Left lung (tissue), 10 donors: ENCODE results near the gene JAZF1. TPM values are rescaled to one million over a fixed set of nuclear protein-coding genes. Genes with fewer than 3 reads are reported as not detected.

Source experiments
- ATAC-seq: fragments of 200-7000 bp; cut with Tn5 transposase; one replicate; pipeline ENCODE4 v1.9.1; 2020; ENCODE audit warnings: moderate library complexity
- DNase-seq, 4 donors: peaks; one replicate each; pipeline ENCODE4 v3.0.0-alpha.2; 2013 to 2020
- H3K27ac ChIP-seq, 2 donors: fragments of 200-600 bp; sonication (generic) in 1 of 2; one replicate each; pipeline versions ENCODE4 v1.5.0 to v1.8.0; 2020 to 2021
- H3K27me3 ChIP-seq, 2 donors: fragments of 200-600 bp; sonication (generic) in 1 of 2; one replicate each; pipeline versions ENCODE4 v1.5.0 to v1.8.0; 2020 to 2021
- H3K36me3 ChIP-seq, 2 donors: fragments of 200-600 bp; sonication (generic) in 1 of 2; one replicate each; pipeline versions ENCODE4 v1.5.0 to v1.8.0; 2020 to 2021
- H3K4me1 ChIP-seq, 2 donors: fragments of 200-600 bp; one replicate each; pipeline ENCODE4 v1.8.0; 2021
- H3K4me3 ChIP-seq, 2 donors: fragments of 200-600 bp; sonication (generic) in 1 of 2; one replicate each; pipeline versions ENCODE4 v1.5.0 to v1.8.0; 2020 to 2021; ENCODE audit warnings: mild to moderate bottlenecking in 1 of 2
- H3K9me3 ChIP-seq, 2 donors: fragments of 200-600 bp; sonication (generic) in 1 of 2; one replicate each; pipeline versions ENCODE4 v1.5.0 to v1.8.0; 2020 to 2021
- CTCF ChIP-seq, 2 donors: fragments of 200-600 bp; sonication (generic) in 1 of 2; IDR thresholded peaks; one replicate each; pipeline versions ENCODE4 v1.5.0 to v1.8.0; 2021; ENCODE audit warnings: antibody characterized with exemption in 2 of 2
- intact Hi-C, 2 donors: fragments of 100-400 bp; cut with DNase I; formaldehyde crosslinking; loops; one replicate each; pipeline versions ENCODE4 v1.11.2 to v1.14.2; 2022
- polyA plus RNA-seq, 6 donors: library from polyadenylated mRNA; unstranded; fragments of 120-200 nt; gene quantifications; one replicate each; pipeline ENCODE4 v1.2.1, GENCODE V29; 2013; ENCODE audit not compliant: insufficient read length in 6 of 6
- total RNA-seq, 2 donors: library from RNA; stranded (reverse); fragmentation: NEBNext Ultra II Directional; extraction: Animal tissue kit (Norgen Biotek cat#: 25700); gene quantifications; one replicate each; pipeline ENCODE4 v1.2.1, GENCODE V29; 2021
- donor health status: DM: no; HTN: yes; CAD: no.
- donor health status: DM: no; HTN: no; CAD: no.

JAZF1 gene
- total and polyA plus RNA-seq, 8 donors, result 11.1 to 18.2 (median 13.8) TPM

DNA sequence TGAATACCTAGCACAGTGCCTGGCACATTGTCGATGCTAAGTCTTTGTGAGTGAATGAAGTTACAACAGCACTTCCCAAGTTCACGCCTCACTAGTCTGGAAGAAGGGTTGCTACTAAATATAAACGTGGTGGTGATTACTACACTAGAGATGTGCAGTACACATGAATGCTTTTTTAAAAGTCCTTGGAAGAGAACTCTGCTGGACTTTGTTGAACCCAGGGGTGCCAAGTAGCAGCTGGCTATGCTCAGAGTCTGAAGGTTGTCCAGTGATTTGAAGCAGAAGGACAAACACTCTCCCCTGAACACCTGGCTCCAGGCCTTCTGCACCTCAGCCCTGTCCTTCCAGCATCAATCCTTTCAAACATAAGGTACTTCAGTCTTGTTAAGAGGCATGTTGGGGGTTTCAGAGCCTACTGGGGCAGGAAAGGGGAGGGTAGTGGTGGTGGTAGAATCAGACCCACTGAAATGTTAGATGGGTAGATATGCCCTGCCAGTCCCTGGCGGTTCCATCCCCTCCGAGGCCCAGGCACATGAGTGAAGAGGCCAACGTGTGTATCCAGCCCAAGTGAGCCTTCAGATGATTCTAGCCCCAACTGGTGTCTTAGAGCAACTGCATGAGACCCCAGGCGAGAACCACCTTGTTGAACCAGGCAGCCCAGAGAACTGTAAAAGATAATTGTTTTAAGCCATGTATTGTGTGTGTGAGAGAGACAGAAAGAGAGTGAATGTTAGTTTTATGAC is 346.2 kb downstream of the JAZF1 start:
- H3K27ac ChIP-seq, result no peak overlapping the region

DNA sequence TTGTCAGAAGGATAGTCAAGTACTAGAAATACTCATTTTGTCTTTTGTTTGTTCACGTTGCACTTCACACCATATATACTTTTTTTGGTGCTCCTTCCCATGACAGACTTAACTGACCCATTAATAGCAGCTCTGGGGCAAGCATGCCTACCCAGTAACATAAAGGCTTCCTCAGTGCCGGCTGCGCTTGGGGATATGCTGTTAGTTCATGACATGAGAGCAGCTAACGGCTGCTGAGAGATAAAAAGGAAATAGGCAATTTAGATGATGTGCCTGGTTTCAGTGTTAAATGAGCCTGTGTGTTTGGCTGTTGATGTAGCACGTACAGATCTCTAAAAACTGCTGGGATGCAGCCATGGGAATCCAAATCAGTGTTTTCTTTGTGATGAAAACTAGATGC is 354.2 kb downstream of the JAZF1 start:
- Histone ChIP-seq H3K27ac (no peak overlapping the region), H3K36me3 (peaks cover 0 to 46% of the 10 kb centered on the region in 2 donors), H3K27me3 (no peaks in the 10 kb centered on the region), H3K9me3 (no peaks in the 10 kb centered on the region), H3K4me3 (no peak overlapping the region), H3K4me1 (no peaks in the 10 kb centered on the region)
- intact Hi-C loops, result no loop called here
- no peak for DNase-seq
- no peak for ATAC-seq
- no peak for TF ChIP-seq CTCF (IDR thresholded peaks at IDR 0.05)

More for the DNA sequence above, 346.2 kb downstream of the JAZF1 start:
- H3K4me1 ChIP-seq, result no peaks in the 10 kb centered on the region
- H3K27me3 ChIP-seq, result no peaks in the 10 kb centered on the region
- H3K4me3 ChIP-seq, result no peak overlapping the region
- intact Hi-C loops, result no loop called here
- ATAC-seq (no peak), DNase-seq (no peak)
- H3K9me3 ChIP-seq, result no peaks in the 10 kb centered on the region
- peaks cover 0 to 36% of the 10 kb centered on the region in 2 donors for H3K36me3 ChIP-seq
- no peak for TF ChIP-seq CTCF (IDR thresholded peaks at IDR 0.05)

DNA sequence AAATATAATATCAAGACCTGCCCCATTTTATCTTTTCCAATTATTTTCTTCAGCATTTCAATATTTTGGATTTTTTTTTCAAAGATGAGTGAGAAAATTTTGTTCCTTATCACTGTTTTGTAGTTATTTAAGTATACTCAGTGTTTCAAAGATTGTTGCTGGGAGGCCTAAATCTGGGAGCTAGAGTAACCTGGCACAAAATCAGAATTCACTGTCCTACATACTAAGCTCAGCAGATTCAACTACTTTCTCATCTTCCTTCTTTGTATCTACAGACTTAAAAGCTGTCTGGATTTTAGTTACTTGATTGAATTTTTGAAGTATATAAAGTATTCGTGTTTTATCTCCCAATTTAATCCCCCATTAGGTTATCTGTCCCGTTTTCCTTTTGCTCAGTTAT is 354.7 kb downstream of the JAZF1 start:
- Histone ChIP-seq H3K27me3 (no peaks in the 10 kb centered on the region), H3K27ac (no peak overlapping the region), H3K4me3 (no peak overlapping the region), H3K4me1 (no peaks in the 10 kb centered on the region), H3K36me3 (peaks cover 0 to 49% of the 10 kb centered on the region in 2 donors), H3K9me3 (no peaks in the 10 kb centered on the region)
- DNase-seq (no peak), ATAC-seq (no peak)
- TF ChIP-seq CTCF (IDR thresholded peaks at IDR 0.05), result no peak
- intact Hi-C loops, result no loop called here

DNA sequence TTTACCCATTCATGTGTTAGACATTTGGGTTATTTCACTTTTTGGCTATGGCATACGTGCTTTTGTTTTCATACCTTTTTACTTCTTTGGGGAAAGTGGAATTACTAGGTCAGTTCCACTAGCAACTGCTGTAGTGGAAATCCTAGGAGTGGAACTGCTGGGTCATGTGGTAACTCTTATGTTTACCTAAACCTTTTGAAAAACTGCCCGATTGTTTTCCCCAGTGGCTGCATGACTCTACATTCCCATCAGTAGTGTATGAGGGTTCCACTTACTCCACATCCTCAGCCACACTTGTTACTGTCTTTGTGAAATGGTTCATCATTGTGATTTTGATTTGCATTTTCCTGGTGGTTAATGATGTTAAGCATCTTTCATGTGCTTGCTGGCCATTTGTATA is 358.4 kb downstream of the JAZF1 start:
- Histone ChIP-seq H3K27ac (no peak overlapping the region), H3K4me1 (no peaks in the 10 kb centered on the region), H3K36me3 (peaks cover 0 to 55% of the 10 kb centered on the region in 2 donors), H3K27me3 (no peaks in the 10 kb centered on the region), H3K9me3 (no peaks in the 10 kb centered on the region), H3K4me3 (no peak overlapping the region)
- TF ChIP-seq CTCF (IDR thresholded peaks at IDR 0.05), result no peak
- intact Hi-C loops, result no loop called here
- DNase-seq, result no peak
- no peak for ATAC-seq

DNA sequence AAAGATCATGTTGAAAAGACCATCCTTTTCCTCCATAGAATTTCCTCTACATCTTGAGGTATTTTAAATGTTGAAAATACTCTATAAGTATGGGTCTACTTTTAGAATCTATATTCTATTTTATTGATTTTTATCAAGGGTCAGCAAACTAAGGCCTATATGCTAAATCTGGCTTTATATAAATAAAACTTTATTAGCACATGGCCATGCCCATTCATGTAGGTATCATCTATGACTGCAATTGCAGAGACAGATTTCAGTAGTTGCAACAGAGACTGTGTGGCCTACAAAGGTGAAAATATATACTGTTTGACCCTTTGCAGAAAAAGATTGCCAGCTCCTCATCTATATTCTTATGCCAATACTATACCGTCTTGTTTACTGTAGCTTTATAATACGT is 367.9 kb downstream of the JAZF1 start:
- no peak for TF ChIP-seq CTCF (IDR thresholded peaks at IDR 0.05)
- Histone ChIP-seq H3K27ac (no peak overlapping the region), H3K9me3 (no peaks in the 10 kb centered on the region), H3K27me3 (no peaks in the 10 kb centered on the region), H3K4me3 (no peak overlapping the region), H3K36me3 (peaks cover 0 to 27% of the 10 kb centered on the region in 2 donors), H3K4me1 (no peaks in the 10 kb centered on the region)
- intact Hi-C loops, result no loop called here
- ATAC-seq (no peak), DNase-seq (no peak)
